PC-9 (cell line): ENCODE measurements around the gene MADD. TPM values are rescaled to one million over a fixed set of nuclear protein-coding genes. Genes with fewer than 3 reads are reported as not detected.

Experiments used
- BruUV-seq: library from RNA; stranded (reverse); fragments of 400-500 nt; replicated peaks from 2 replicates; lab custom pipeline; 2021; lab: Mats Ljungman, UMichigan
- CTCF ChIA-PET: fragments of 300-600 bp; sonication (Branson Sonifier 250); formaldehyde crosslinking; loops from one replicate; lab custom pipeline; 2022; ENCODE audit warnings: antibody characterized with exemption; lab: Charles Lee
- POLR2A ChIA-PET: fragments of 300-600 bp; sonication (Branson Sonifier 250); formaldehyde crosslinking; loops from one replicate; lab custom pipeline; 2022; ENCODE audit warnings: antibody characterized with exemption; ENCODE audit not compliant: unreplicated experiment; lab: Charles Lee
- DNase-seq, 2 experiments: peaks; one replicate each; pipeline versions ENCODE4 v3.0.0 to v3.0.0-alpha.2; 2015 to 2022; ENCODE audit warnings: mixed read lengths in 1 of 2
- H2AFZ ChIP-seq: fragments of 200-600 bp; sonication (generic); 2 replicates; pipeline ENCODE4 v1.8.1; 2017; ENCODE audit warnings: antibody characterized with exemption
- H3F3A ChIP-seq: fragments of 200-600 bp; sonication (generic); 2 replicates; pipeline ENCODE4 v1.8.1; 2017; ENCODE audit warnings: antibody characterized with exemption, mild to moderate bottlenecking, low read depth; ENCODE audit not compliant: insufficient read depth
- H3K27ac ChIP-seq: fragments of 200-600 bp; sonication (generic); 2 replicates; pipeline ENCODE4 v1.6.1; 2016; ENCODE audit warnings: mixed run types
- H3K27me3 ChIP-seq: fragments of 200-600 bp; sonication (generic); 2 replicates; pipeline ENCODE4 v1.6.1; 2016; ENCODE audit warnings: low read depth, mixed run types; ENCODE audit not compliant: insufficient read depth
- H3K36me3 ChIP-seq: fragments of 200-600 bp; sonication (generic); 2 replicates; pipeline ENCODE4 v1.6.1; 2016; ENCODE audit warnings: low read depth, mixed run types
- H3K4me1 ChIP-seq: fragments of 200-600 bp; sonication (generic); replicated peaks from 2 replicates; pipeline ENCODE4 v1.6.1; 2016; ENCODE audit warnings: mixed run types; ENCODE audit not compliant: insufficient read depth
- H3K4me2 ChIP-seq: fragments of 200-600 bp; sonication (generic); 2 replicates; pipeline ENCODE4 v1.6.1; 2017; ENCODE audit warnings: mixed run types
- H3K4me3 ChIP-seq: fragments of 200-600 bp; sonication (generic); 2 replicates; pipeline ENCODE4 v1.6.1; 2016; ENCODE audit warnings: mixed run types
- H3K79me2 ChIP-seq: fragments of 200-600 bp; sonication (generic); 2 replicates; pipeline ENCODE4 v1.6.1; 2017; ENCODE audit warnings: low read depth, mixed run types
- H3K9me2 ChIP-seq: fragments of 200-600 bp; sonication (generic); 2 replicates; pipeline ENCODE4 v1.8.1; 2017; ENCODE audit warnings: mild to moderate bottlenecking; ENCODE audit not compliant: insufficient read depth
- H3K9me3 ChIP-seq: fragments of 200-600 bp; sonication (generic); 2 replicates; pipeline ENCODE4 v1.8.1; 2016; ENCODE audit warnings: low read depth; ENCODE audit not compliant: insufficient read depth
- H4K20me1 ChIP-seq: fragments of 200-600 bp; sonication (generic); 2 replicates; pipeline ENCODE4 v1.8.1; 2017; ENCODE audit not compliant: insufficient read depth
- CTCF ChIP-seq: fragments of 200-600 bp; sonication (generic); conservative IDR thresholded peaks from 2 replicates; pipeline ENCODE4 v1.6.1; 2017; ENCODE audit warnings: mixed run types, antibody characterized with exemption, mild to moderate bottlenecking, moderate library complexity
- EZH2 ChIP-seq: fragments of 200-600 bp; sonication (generic); IDR thresholded peaks from 2 replicates; pipeline ENCODE4 v1.8.0; 2017; ENCODE audit warnings: antibody characterized with exemption, low read depth
- intact Hi-C: fragments of 100-400 bp; cut with micrococcal nuclease; formaldehyde crosslinking; loops from one replicate; pipeline ENCODE4 v1.10.0; 2022; ENCODE audit not compliant: unreplicated experiment
- total RNA-seq: library from RNA; stranded (reverse); gene quantifications from 2 replicates; pipeline ENCODE4 v1.2.3, GENCODE V29; 2021

The MADD gene
- total RNA-seq, 1 experiment from 2014 or later = 65.9 TPM

- no peaks in the 10 kb centered on the region; the same call in 1 of the 2 replicates for H4K20me1 ChIP-seq
- BruUV-seq = no TSS peak
Observed at GRCh38 chr11:47328449-47329390, 58.8 kb downstream of the MADD start.

GRCh38 chr11:47329431-47329986 lies 59.6 kb downstream of the MADD start:
- no peak for TF ChIP-seq CTCF
- no peak for TF ChIP-seq EZH2
- Histone ChIP-seq H3F3A (peaks cover 9% of the 10 kb centered on the region; the same call in 1 of the 2 replicates), H2AFZ (no peak overlapping the region), H3K27ac (no peak overlapping the region), H3K27me3 (no peaks in the 10 kb centered on the region), H4K20me1 (no peaks in the 10 kb centered on the region; the same call in 1 of the 2 replicates), H3K4me1 (no peaks in the 10 kb centered on the region), H3K9me3 (no peaks in the 10 kb centered on the region), H3K79me2 (no peaks in the 10 kb centered on the region), H3K4me3 (no peak overlapping the region), H3K9me2 (no peaks in the 10 kb centered on the region), H3K36me3 (peaks cover 10% of the 10 kb centered on the region; the same call in 1 of the 2 replicates), H3K4me2 (no peak overlapping the region)
- no peak for DNase-seq
- intact Hi-C loops = no loop called here
- no TSS peak for BruUV-seq
- ChIA-PET POLR2A (no interaction called here), CTCF (no interaction called here)

More at GRCh38 chr11:47328449-47329390, 58.8 kb downstream of the MADD start:
- Histone ChIP-seq H3K27ac (no peak overlapping the region), H3F3A (peaks cover 9% of the 10 kb centered on the region; the same call in 1 of the 2 replicates), H3K27me3 (no peaks in the 10 kb centered on the region), H3K79me2 (no peaks in the 10 kb centered on the region), H3K9me3 (no peaks in the 10 kb centered on the region), H3K4me3 (no peak overlapping the region), H3K9me2 (no peaks in the 10 kb centered on the region), H3K4me1 (no peaks in the 10 kb centered on the region), H2AFZ (no peak overlapping the region), H3K36me3 (peaks cover 10% of the 10 kb centered on the region; the same call in 1 of the 2 replicates), H3K4me2 (no peak overlapping the region)
- CTCF ChIA-PET = interaction anchor here (0.6 kb wide), 1 partner anchor 126 kb away, joined by 12 read pairs; no protein-coding TSS in a partner anchor
- POLR2A ChIA-PET = no interaction called here
- intact Hi-C loops = no loop called here
- DNase-seq = no peak
- TF ChIP-seq EZH2 = no peak
- TF ChIP-seq CTCF = no peak

GRCh38 chr11:47329987-47330931 lies 60.3 kb downstream of the MADD start:
- no peak overlapping the region for H2AFZ ChIP-seq
- no peaks in the 10 kb centered on the region; the same call in 1 of the 2 replicates for H4K20me1 ChIP-seq
- H3K27ac ChIP-seq = no peak overlapping the region
- no peaks in the 10 kb centered on the region for H3K27me3 ChIP-seq
- no peaks in the 10 kb centered on the region for H3K9me3 ChIP-seq
- H3K9me2 ChIP-seq = no peaks in the 10 kb centered on the region
- intact Hi-C loops = no loop called here
- TF ChIP-seq EZH2 = no peak
- no peak; the same call in 1 of the 2 replicates for TF ChIP-seq CTCF
- peaks cover 9% of the 10 kb centered on the region; the same call in 1 of the 2 replicates for H3F3A ChIP-seq
- no peak overlapping the region for H3K4me2 ChIP-seq
- POLR2A ChIA-PET = no interaction called here
- CTCF ChIA-PET = no interaction called here
- peaks cover 10% of the 10 kb centered on the region; the same call in 1 of the 2 replicates for H3K36me3 ChIP-seq
- H3K4me3 ChIP-seq = no peak overlapping the region
- no peak for DNase-seq
- H3K79me2 ChIP-seq = no peaks in the 10 kb centered on the region
- H3K4me1 ChIP-seq = no peaks in the 10 kb centered on the region
- BruUV-seq = no TSS peak
